GM18907 (cell line): ENCODE results near the gene MAP7D2.

Experiments
- ATAC-seq: cut with Tn5 transposase; IDR thresholded peaks from one replicate; pipeline ENCODE4 v1.9.1; 2021; ENCODE audit warnings: mild to moderate bottlenecking, moderate library complexity; ENCODE audit not compliant: unreplicated experiment

MAP7D2 gene

GRCh38 chrX:19975845-19976244 is 140.9 kb downstream of the MAP7D2 start:
- ATAC-seq = no peak

GRCh38 chrX:19972984-19973383 is 143.7 kb downstream of the MAP7D2 start:
- no peak for ATAC-seq

GRCh38 chrX:19968276-19968675 is 148.4 kb downstream of the MAP7D2 start:
- no peak for ATAC-seq

GRCh38 chrX:19966056-19966455 is 150.7 kb downstream of the MAP7D2 start:
- ATAC-seq = no peak

GRCh38 chrX:19964017-19964710 is 152.5 kb downstream of the MAP7D2 start:
- no peak for ATAC-seq

- ATAC-seq = no peak
Observed at GRCh38 chrX:19960913-19961312, 155.8 kb downstream of the MAP7D2 start.

- ATAC-seq = no peak
Observed at GRCh38 chrX:19958552-19959486, 157.9 kb downstream of the MAP7D2 start.

GRCh38 chrX:19956923-19957322 is 159.8 kb downstream of the MAP7D2 start:
- no peak for ATAC-seq
